SK-N-SH treated with all-trans-retinoic acid at 6 μM for 48 hours (cell line): Measurements from ENCODE around the gene CNTNAP2.

Experiments
- ARNTL ChIP-seq: fragments of 450-650 bp; formaldehyde crosslinking; IDR thresholded peaks from 2 replicates; pipeline ENCODE4 v1.5.0; 2020; ENCODE audit warnings: low read depth, mild to moderate bottlenecking, moderate library complexity, borderline replicate concordance
- BACH2 ChIP-seq: fragments of 250-450 bp; sonication (Bioruptor Pico); IDR thresholded peaks from 2 replicates; pipeline ENCODE4 v1.9.0; 2021; ENCODE audit warnings: mild to moderate bottlenecking, borderline replicate concordance
- CSDC2 ChIP-seq: fragments of 250-450 bp; sonication (Bioruptor Pico); IDR thresholded peaks from 2 replicates; pipeline ENCODE4 v1.5.0; 2020; ENCODE audit warnings: mild to moderate bottlenecking, moderate library complexity
- ESRRG ChIP-seq: fragments of 250-450 bp; sonication (Bioruptor Pico); IDR thresholded peaks from 2 replicates; pipeline ENCODE4 v1.6.1; 2021; ENCODE audit warnings: mild to moderate bottlenecking
- ISL1 ChIP-seq: fragments of 250-450 bp; sonication (Bioruptor Pico); IDR thresholded peaks from 2 replicates; pipeline ENCODE4 v2.1.2; 2022; ENCODE audit warnings: mild to moderate bottlenecking, moderate library complexity
- OSR1 ChIP-seq: fragments of 250-450 bp; sonication (Bioruptor Pico); IDR thresholded peaks from 2 replicates; pipeline ENCODE4 v1.8.0; 2022; ENCODE audit warnings: moderate library complexity, mild to moderate bottlenecking, inconsistent platforms
- PATZ1 ChIP-seq: fragments of 250-450 bp; sonication (Bioruptor Pico); IDR thresholded peaks from 2 replicates; pipeline ENCODE4 v1.8.0; 2020; ENCODE audit warnings: mild to moderate bottlenecking, moderate library complexity, borderline replicate concordance
- POU6F1 ChIP-seq: fragments of 250-450 bp; sonication (Bioruptor Pico); IDR thresholded peaks from 2 replicates; pipeline ENCODE4 v1.8.0; 2021; ENCODE audit warnings: low read depth, mild to moderate bottlenecking, moderate library complexity, borderline replicate concordance
- ZC3H10 ChIP-seq: fragments of 250-450 bp; sonication (Bioruptor Pico); IDR thresholded peaks from 2 replicates; pipeline ENCODE4 v1.5.1; 2021; ENCODE audit warnings: mild to moderate bottlenecking, moderate library complexity
- ZFP3 ChIP-seq: fragments of 250-450 bp; sonication (Bioruptor Pico); IDR thresholded peaks from 2 replicates; pipeline ENCODE4 v1.5.0; 2020; ENCODE audit warnings: mild to moderate bottlenecking, moderate library complexity
- ZFP30 ChIP-seq: fragments of 450-650 bp; formaldehyde crosslinking; IDR thresholded peaks from 2 replicates; pipeline ENCODE4 v1.5.0; 2022; ENCODE audit warnings: mild to moderate bottlenecking, moderate library complexity
- ZNF70 ChIP-seq: fragments of 450-650 bp; formaldehyde crosslinking; IDR thresholded peaks from 2 replicates; pipeline ENCODE4 v1.5.0; 2020; ENCODE audit warnings: mild to moderate bottlenecking, moderate library complexity
- TF ChIP-seq, protein P1 (sequence below): fragments of 250-450 bp; sonication (Bioruptor Pico); IDR thresholded peaks from 2 replicates; pipeline ENCODE4 v1.5.1; 2020; ENCODE audit warnings: low read depth, mild to moderate bottlenecking, moderate library complexity
- TF ChIP-seq, protein P2 (sequence below): fragments of 250-450 bp; sonication (Bioruptor Pico); IDR thresholded peaks from 2 replicates; pipeline ENCODE4 v1.5.1; 2021; ENCODE audit warnings: mild to moderate bottlenecking, moderate library complexity

- TF ChIP-seq ZFP3 (no peak), OSR1 (CRISPR knock-in tag) (no peak), PATZ1 (CRISPR knock-in tag) (no peak), ZFP30 (no peak), ISL1 (CRISPR knock-in tag) (no peak), ARNTL (CRISPR knock-in tag) (no peak), BACH2 (CRISPR knock-in tag) (no peak), ZNF70 (CRISPR knock-in tag) (no peak), ZC3H10 (no peak), ESRRG (CRISPR knock-in tag) (no peak), CSDC2 (CRISPR knock-in tag) (no peak), POU6F1 (no peak)
- TF ChIP-seq, protein P1, sequence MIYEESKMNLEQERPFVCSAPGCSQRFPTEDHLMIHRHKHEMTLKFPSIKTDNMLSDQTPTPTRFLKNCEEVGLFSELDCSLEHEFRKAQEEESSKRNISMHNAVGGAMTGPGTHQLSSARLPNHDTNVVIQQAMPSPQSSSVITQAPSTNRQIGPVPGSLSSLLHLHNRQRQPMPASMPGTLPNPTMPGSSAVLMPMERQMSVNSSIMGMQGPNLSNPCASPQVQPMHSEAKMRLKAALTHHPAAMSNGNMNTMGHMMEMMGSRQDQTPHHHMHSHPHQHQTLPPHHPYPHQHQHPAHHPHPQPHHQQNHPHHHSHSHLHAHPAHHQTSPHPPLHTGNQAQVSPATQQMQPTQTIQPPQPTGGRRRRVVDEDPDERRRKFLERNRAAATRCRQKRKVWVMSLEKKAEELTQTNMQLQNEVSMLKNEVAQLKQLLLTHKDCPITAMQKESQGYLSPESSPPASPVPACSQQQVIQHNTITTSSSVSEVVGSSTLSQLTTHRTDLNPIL (CRISPR knock-in tag) = no peak
- TF ChIP-seq, protein P2, sequence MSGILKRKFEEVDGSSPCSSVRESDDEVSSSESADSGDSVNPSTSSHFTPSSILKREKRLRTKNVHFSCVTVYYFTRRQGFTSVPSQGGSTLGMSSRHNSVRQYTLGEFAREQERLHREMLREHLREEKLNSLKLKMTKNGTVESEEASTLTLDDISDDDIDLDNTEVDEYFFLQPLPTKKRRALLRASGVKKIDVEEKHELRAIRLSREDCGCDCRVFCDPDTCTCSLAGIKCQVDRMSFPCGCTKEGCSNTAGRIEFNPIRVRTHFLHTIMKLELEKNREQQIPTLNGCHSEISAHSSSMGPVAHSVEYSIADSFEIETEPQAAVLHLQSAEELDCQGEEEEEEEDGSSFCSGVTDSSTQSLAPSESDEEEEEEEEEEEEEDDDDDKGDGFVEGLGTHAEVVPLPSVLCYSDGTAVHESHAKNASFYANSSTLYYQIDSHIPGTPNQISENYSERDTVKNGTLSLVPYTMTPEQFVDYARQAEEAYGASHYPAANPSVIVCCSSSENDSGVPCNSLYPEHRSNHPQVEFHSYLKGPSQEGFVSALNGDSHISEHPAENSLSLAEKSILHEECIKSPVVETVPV = no peak
These were observed 1591.3 kb downstream of the CNTNAP2 start for GRCh38 chr7:147707926-147708325.
